WTC11 (cell line): ENCODE measurements around the gene RAB6A. TPM values are rescaled to one million over a fixed set of nuclear protein-coding genes. Genes with fewer than 3 reads are reported as not detected.

Experiments
- ATAC-seq: fragments of 200-7000 bp; cut with Tn5 transposase; 2 replicates; pipeline ENCODE4 v1.10.0; 2021; ENCODE audit warnings: mild to moderate bottlenecking, moderate library complexity
- CTCF ChIA-PET: fragments of 300-600 bp; sonication (Branson Sonifier 250); formaldehyde crosslinking; loops from one replicate; lab custom pipeline; 2021; ENCODE audit warnings: antibody characterized with exemption; lab: Charles Lee
- POLR2A ChIA-PET: fragments of 350-600 bp; sonication (Branson Sonifier 250); formaldehyde crosslinking; loops from one replicate; lab custom pipeline; 2021; ENCODE audit warnings: antibody characterized with exemption; lab: Charles Lee
- DNase-seq: peaks from one replicate; pipeline ENCODE4 v3.0.0; 2021; ENCODE audit warnings: low spot score
- H3K27ac Mint-ChIP-seq: 2 replicates; pipeline ENCODE4 v1.8.0; 2021; ENCODE audit warnings: mixed read lengths
- H3K27me3 Mint-ChIP-seq: 2 replicates; pipeline ENCODE4 v1.8.0; 2021; ENCODE audit warnings: low read depth, mild to moderate bottlenecking, moderate library complexity, mixed read lengths
- H3K36me3 Mint-ChIP-seq: 2 replicates; pipeline ENCODE4 v1.8.0; 2021; ENCODE audit warnings: mixed read lengths
- H3K4me1 Mint-ChIP-seq: 2 replicates; pipeline ENCODE4 v1.8.0; 2022; ENCODE audit warnings: mixed read lengths
- H3K4me3 Mint-ChIP-seq: 2 replicates; pipeline ENCODE4 v1.8.0; 2021; ENCODE audit warnings: mild to moderate bottlenecking, moderate library complexity, mixed read lengths
- H3K9me3 Mint-ChIP-seq: 2 replicates; pipeline ENCODE4 v1.8.0; 2021; ENCODE audit warnings: mixed read lengths
- ELF4 ChIP-seq: sonication (generic); formaldehyde crosslinking; IDR thresholded peaks from 2 replicates; pipeline ENCODE4 v1.8.1; 2022; ENCODE audit warnings: low read depth, mild to moderate bottlenecking, moderate library complexity, missing genetic modification reagents
- EMX1 ChIP-seq: fragments of 250-450 bp; sonication (Bioruptor Pico); IDR thresholded peaks from 2 replicates; pipeline ENCODE4 v1.8.0; 2021; ENCODE audit warnings: mild to moderate bottlenecking
- ESRRA ChIP-seq: sonication (generic); formaldehyde crosslinking; IDR thresholded peaks from 2 replicates; pipeline ENCODE4 v1.8.1; 2022; ENCODE audit warnings: mild to moderate bottlenecking, missing genetic modification reagents, borderline replicate concordance
- FOXP1 ChIP-seq: sonication (generic); formaldehyde crosslinking; IDR thresholded peaks from 2 replicates; pipeline ENCODE4 v1.8.0; 2022; ENCODE audit warnings: missing genetic modification reagents, mild to moderate bottlenecking, moderate library complexity, borderline replicate concordance
- MXD4 ChIP-seq: fragments of 250-450 bp; sonication (Bioruptor Pico); IDR thresholded peaks from 2 replicates; pipeline ENCODE4 v1.8.0; 2021; ENCODE audit warnings: mild to moderate bottlenecking, moderate library complexity, borderline replicate concordance
- SP1 ChIP-seq: sonication (generic); formaldehyde crosslinking; conservative IDR thresholded peaks from 2 replicates; pipeline ENCODE4 v1.8.1; 2022; ENCODE audit warnings: missing genetic modification reagents
- TCF7 ChIP-seq: sonication (generic); formaldehyde crosslinking; IDR thresholded peaks from 2 replicates; pipeline ENCODE4 v1.8.0; 2022; ENCODE audit warnings: mild to moderate bottlenecking, low read depth, missing genetic modification reagents, moderate library complexity
- ZNF121 ChIP-seq: sonication (generic); formaldehyde crosslinking; IDR thresholded peaks from 2 replicates; pipeline ENCODE4 v1.8.0; 2023; ENCODE audit warnings: missing genetic modification reagents
- ZNF138 ChIP-seq: sonication (generic); formaldehyde crosslinking; conservative IDR thresholded peaks from 2 replicates; pipeline ENCODE4 v1.8.1; 2022; ENCODE audit warnings: mild to moderate bottlenecking, moderate library complexity, missing genetic modification reagents
- ZNF263 ChIP-seq: sonication (generic); formaldehyde crosslinking; IDR thresholded peaks from 2 replicates; pipeline ENCODE4 v1.8.1; 2022; ENCODE audit warnings: low read depth, mild to moderate bottlenecking, moderate library complexity, missing genetic modification reagents
- total RNA-seq: library from RNA; stranded (reverse); gene quantifications from 3 replicates; pipeline ENCODE4 v1.2.3, GENCODE V29; 2021
- TF ChIP-seq, protein P1 (sequence below): sonication (generic); formaldehyde crosslinking; IDR thresholded peaks from 2 replicates; pipeline ENCODE4 v1.8.1; 2022; ENCODE audit warnings: mild to moderate bottlenecking, moderate library complexity, missing genetic modification reagents
- TF ChIP-seq, protein P2 (sequence below): sonication (generic); formaldehyde crosslinking; IDR thresholded peaks from 2 replicates; pipeline ENCODE4 v1.8.0; 2023; ENCODE audit warnings: mild to moderate bottlenecking, missing genetic modification reagents
- TF ChIP-seq, protein P3 (sequence below): sonication (generic); formaldehyde crosslinking; conservative IDR thresholded peaks from 2 replicates; pipeline ENCODE4 v1.8.1; 2023; ENCODE audit warnings: mild to moderate bottlenecking, low read depth, missing genetic modification reagents, moderate library complexity
- TF ChIP-seq, protein P4 (sequence below): sonication (generic); formaldehyde crosslinking; IDR thresholded peaks from 2 replicates; pipeline ENCODE4 v1.8.0; 2022; ENCODE audit warnings: mild to moderate bottlenecking, missing genetic modification reagents

RAB6A gene
- total RNA-seq, 1 experiment from 2014 or later: 107 TPM

DNA sequence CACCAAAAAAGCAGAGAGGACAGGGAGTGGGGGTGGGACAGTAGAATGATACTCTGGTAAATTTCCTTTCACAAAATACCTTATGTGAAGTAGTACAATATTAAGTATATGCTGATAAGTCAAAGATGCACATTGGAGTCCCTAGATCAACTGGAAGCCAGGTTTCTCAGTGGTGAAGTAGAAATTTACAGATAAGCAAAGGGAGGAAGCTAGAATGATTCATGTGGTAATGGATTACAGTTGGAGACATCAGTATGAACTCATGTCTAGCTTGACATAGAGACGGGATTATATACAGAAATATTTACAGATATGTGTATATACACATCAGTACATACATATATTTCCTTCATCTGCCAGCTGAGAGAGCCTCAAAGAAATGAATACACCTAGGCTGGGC, 93.0 kb downstream of the RAB6A start:
- Mint-ChIP-seq H3K27ac (no peak overlapping the region), H3K4me3 (no peak overlapping the region), H3K9me3 (no peaks in the 10 kb centered on the region), H3K27me3 (peaks cover 9% of the 10 kb centered on the region), H3K36me3 (no peaks in the 10 kb centered on the region), H3K4me1 (peaks cover 9% of the 10 kb centered on the region)
- ChIA-PET POLR2A (no interaction called here), CTCF (no interaction called here)
- DNase-seq: no peak
- no peak for TF ChIP-seq MXD4
- TF ChIP-seq, protein P1, sequence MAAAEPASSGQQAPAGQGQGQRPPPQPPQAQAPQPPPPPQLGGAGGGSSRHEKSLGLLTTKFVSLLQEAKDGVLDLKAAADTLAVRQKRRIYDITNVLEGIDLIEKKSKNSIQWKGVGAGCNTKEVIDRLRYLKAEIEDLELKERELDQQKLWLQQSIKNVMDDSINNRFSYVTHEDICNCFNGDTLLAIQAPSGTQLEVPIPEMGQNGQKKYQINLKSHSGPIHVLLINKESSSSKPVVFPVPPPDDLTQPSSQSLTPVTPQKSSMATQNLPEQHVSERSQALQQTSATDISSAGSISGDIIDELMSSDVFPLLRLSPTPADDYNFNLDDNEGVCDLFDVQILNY (CRISPR knock-in tag): no peak
- TF ChIP-seq, protein P2, sequence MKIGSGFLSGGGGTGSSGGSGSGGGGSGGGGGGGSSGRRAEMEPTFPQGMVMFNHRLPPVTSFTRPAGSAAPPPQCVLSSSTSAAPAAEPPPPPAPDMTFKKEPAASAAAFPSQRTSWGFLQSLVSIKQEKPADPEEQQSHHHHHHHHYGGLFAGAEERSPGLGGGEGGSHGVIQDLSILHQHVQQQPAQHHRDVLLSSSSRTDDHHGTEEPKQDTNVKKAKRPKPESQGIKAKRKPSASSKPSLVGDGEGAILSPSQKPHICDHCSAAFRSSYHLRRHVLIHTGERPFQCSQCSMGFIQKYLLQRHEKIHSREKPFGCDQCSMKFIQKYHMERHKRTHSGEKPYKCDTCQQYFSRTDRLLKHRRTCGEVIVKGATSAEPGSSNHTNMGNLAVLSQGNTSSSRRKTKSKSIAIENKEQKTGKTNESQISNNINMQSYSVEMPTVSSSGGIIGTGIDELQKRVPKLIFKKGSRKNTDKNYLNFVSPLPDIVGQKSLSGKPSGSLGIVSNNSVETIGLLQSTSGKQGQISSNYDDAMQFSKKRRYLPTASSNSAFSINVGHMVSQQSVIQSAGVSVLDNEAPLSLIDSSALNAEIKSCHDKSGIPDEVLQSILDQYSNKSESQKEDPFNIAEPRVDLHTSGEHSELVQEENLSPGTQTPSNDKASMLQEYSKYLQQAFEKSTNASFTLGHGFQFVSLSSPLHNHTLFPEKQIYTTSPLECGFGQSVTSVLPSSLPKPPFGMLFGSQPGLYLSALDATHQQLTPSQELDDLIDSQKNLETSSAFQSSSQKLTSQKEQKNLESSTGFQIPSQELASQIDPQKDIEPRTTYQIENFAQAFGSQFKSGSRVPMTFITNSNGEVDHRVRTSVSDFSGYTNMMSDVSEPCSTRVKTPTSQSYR (CRISPR knock-in tag): no peak
- no peak for TF ChIP-seq ZNF263
- TF ChIP-seq EMX1: no peak
- no peak for TF ChIP-seq FOXP1 (CRISPR knock-in tag)
- TF ChIP-seq ESRRA (CRISPR knock-in tag): no peak
- TF ChIP-seq, protein P3, sequence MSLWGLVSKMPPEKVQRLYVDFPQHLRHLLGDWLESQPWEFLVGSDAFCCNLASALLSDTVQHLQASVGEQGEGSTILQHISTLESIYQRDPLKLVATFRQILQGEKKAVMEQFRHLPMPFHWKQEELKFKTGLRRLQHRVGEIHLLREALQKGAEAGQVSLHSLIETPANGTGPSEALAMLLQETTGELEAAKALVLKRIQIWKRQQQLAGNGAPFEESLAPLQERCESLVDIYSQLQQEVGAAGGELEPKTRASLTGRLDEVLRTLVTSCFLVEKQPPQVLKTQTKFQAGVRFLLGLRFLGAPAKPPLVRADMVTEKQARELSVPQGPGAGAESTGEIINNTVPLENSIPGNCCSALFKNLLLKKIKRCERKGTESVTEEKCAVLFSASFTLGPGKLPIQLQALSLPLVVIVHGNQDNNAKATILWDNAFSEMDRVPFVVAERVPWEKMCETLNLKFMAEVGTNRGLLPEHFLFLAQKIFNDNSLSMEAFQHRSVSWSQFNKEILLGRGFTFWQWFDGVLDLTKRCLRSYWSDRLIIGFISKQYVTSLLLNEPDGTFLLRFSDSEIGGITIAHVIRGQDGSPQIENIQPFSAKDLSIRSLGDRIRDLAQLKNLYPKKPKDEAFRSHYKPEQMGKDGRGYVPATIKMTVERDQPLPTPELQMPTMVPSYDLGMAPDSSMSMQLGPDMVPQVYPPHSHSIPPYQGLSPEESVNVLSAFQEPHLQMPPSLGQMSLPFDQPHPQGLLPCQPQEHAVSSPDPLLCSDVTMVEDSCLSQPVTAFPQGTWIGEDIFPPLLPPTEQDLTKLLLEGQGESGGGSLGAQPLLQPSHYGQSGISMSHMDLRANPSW (CRISPR knock-in tag): no peak
- TF ChIP-seq, protein P4, sequence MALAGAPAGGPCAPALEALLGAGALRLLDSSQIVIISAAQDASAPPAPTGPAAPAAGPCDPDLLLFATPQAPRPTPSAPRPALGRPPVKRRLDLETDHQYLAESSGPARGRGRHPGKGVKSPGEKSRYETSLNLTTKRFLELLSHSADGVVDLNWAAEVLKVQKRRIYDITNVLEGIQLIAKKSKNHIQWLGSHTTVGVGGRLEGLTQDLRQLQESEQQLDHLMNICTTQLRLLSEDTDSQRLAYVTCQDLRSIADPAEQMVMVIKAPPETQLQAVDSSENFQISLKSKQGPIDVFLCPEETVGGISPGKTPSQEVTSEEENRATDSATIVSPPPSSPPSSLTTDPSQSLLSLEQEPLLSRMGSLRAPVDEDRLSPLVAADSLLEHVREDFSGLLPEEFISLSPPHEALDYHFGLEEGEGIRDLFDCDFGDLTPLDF (CRISPR knock-in tag): no peak
- TF ChIP-seq TCF7 (CRISPR knock-in tag): no peak
- no peak for TF ChIP-seq ZNF121 (CRISPR knock-in tag)
- no peak for TF ChIP-seq ELF4 (CRISPR knock-in tag)
- no peak for TF ChIP-seq ZNF138 (CRISPR knock-in tag)
- ATAC-seq: no peak

DNA sequence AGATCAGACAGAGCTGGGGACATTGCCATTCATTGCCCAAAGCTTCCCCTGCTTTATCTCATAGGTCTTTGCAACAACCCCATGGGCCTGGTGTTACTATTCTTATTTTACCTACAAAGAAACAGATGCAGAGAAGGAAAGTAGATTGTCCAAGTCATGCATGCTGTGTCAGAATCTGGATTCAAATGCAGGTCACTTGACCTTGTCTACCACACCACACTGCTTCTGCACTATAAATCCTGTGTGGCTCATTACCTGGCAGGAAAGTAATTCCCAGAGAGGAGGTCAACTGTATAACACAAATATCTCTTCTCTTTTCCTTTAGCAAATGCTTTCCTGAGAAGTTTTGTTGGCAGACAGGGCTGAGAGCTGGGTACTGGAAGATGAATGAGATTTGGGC, 96.0 kb downstream of the RAB6A start:
- CTCF ChIA-PET: interaction anchor here (1.6 to 2.2 kb wide), 2 partner anchors 39 to 266 kb away, joined by 6 to 11 read pairs; no protein-coding TSS in a partner anchor
- Mint-ChIP-seq H3K36me3 (no peaks in the 10 kb centered on the region), H3K27ac (no peak overlapping the region), H3K27me3 (peaks cover 38% of the 10 kb centered on the region), H3K4me1 (peaks cover 13% of the 10 kb centered on the region), H3K4me3 (no peak overlapping the region), H3K9me3 (no peaks in the 10 kb centered on the region)
- no peak for ATAC-seq
- POLR2A ChIA-PET: no interaction called here
- TF ChIP-seq SP1: no peak
- DNase-seq: no peak
